HG03095 (cell line): ENCODE measurements around the gene TBC1D4.

Source experiments
- ATAC-seq: cut with Tn5 transposase; IDR thresholded peaks from one replicate; pipeline ENCODE4 v1.9.1; 2021; ENCODE audit warnings: moderate library complexity; ENCODE audit not compliant: unreplicated experiment

Gene TBC1D4

DNA sequence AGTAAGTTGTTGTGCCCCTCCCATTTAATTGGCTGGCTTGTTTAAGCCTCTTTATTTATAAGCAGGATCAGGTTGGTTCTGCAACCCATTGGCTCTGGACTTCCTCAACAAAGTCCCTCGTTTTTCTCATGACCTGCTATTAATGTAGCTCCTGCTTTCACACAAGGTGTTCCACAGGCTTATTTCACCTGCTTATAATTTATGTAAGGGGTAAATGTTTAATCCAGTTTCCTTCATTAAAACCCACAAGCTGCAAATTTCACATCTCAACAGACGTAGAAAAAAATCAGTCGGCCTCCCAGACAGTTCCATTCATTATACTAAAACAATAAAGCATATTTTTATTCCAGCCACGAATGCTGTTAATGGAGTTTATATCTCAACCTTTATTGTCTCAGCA, 86.1 kb downstream of the TBC1D4 start:
- no peak for ATAC-seq

DNA sequence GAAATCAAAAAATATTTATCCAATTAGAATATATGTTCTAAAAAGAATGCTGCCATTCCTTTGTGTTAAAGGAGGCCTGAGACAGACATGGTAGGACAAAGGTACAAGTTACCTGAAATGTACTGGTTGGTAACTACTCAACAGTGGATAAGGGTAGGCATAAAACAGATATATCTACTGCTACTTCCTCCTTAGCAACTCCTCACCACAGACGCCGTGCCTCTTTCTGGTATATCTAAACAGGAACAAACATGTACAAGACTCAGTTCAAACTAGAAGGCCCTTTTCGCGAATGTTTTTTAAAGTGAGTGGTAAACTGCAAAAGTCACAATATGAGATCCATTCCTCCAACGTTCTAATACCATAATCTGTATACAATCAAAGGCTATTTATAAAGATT, 86.9 kb downstream of the TBC1D4 start:
- ATAC-seq: no peak

DNA sequence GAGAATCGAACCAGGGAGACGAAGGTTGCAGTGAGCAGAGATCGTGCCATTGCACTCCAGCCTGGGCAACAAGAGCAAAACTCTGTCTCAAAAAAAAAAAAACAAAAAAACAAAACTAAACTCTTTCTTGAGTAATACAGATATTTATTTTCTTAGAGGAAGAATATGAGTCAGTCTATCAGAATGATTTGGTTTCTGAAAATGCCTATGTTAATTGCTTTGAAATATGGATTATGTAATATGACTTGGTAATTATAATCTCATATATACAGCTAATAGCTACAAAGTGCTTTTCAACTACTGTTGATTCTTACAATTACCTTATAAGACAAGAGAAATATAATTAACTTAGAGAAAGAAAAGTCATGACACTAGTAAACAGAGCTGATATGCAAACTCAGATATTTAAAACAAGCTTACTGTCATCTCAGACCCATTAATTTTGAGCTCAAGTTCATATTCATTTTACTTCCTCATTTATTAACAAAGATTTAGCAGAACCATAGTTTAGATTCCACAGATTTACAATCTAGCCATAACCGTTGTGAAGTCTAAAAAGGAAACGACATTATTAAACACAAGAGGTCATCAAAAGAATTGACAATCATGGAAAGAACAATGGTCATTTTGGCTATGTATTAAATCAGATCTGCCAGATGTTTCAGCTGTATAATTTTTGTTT, 88.0 kb downstream of the TBC1D4 start:
- no peak for ATAC-seq

DNA sequence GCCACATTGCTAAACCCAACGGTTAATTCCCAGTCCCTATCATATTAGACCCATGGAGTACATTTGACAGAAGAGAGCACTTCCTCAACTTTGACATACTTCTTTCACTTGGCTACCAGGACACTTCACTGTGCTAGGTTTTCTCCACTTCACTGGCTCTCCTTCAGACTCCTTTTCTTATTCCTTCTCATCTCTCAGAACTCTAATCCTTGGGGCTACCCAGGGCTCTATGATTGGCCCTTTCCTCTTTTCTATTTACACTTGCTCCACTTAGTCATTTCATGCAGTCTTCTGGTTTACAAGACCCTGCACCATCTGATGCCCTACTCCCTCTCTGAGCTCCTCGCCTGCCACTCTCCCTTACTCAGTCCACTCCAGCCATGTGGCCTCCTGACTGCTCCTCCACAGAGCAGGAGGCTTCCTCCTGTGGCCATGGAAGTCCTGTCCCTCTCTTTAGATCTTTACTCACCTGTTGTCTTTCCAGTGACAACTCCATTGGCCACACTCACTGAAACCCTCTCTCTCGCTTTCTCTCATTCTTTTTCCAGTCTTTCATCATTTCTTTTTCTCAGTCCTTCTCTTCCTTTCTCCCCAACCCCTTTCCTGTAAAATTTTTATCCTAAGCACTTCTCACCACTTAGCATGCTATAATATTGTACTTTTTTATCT, 90.4 kb downstream of the TBC1D4 start:
- no peak for ATAC-seq

DNA sequence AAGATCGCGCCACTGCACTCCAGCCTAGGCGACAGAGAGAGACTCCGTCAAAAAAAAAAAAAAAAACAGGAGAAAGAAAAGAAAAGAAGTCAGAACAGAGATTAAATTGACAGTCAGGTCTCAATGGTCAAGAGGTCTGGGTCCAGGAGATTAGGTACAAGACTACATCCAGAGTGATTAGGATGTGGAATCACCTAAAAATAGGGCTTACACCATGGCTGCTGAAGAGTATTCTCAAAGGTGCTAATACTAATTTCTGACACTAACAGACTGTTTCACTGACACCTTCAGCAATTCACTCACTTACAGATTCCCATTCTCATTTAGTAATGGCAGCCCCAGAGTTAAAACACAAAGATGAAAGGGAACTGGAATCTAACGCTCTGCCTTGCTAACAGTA, 91.7 kb downstream of the TBC1D4 start:
- ATAC-seq: no peak

DNA sequence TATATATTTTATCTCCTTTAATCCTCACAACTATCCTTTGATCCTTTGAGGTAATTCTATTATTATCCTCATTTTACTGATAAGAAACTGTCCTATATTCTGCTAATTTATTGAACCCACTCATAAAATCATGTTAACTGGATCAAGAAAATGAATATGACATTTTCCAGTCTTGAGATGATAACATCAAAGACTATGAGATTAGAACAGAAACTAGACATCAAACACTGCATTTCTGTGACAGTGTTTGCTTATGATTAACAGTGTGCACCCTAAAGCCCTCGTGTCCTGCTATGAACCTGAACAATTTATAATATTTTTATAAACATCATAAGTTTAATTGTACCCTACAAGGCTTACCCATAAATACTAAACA, 96.3 kb downstream of the TBC1D4 start:
- ATAC-seq: no peak

DNA sequence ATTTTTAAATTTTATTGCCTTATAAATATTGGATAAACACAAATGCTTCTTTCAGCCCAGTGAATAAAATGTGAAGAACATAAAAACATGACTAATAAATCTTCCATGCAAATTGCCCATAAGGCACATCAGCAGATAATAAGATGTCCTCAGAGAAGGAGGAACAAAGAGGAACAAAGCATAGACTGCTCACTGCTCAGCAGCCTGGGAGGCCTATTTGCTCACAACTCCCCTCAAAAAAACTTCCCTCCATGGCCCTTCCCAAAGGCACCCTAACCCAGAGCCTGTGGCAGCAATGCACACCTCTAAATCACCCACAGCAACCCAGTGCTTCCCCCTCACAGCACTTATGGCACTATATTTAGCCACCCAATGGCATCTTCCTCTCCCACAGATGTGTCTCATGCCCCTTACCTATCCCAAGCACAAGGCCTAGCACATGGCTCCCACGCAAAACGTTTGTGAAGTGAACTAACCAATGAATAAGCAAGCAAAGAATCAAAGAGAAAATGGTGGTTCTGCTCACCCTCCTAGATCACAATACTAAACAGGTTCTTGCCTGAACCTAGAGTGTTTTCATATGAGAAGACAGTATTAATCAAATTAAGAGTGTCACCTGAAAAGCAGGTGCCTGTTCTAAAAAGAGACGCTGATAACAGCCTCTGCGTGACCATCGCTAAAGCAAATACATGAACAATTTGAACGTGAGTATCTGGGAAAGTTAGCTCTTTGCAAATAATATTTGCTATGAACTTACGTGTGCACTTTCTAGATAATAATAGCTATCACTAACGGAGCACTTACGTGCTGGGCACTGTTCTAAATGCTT, 96.9 kb downstream of the TBC1D4 start:
- ATAC-seq: no peak

DNA sequence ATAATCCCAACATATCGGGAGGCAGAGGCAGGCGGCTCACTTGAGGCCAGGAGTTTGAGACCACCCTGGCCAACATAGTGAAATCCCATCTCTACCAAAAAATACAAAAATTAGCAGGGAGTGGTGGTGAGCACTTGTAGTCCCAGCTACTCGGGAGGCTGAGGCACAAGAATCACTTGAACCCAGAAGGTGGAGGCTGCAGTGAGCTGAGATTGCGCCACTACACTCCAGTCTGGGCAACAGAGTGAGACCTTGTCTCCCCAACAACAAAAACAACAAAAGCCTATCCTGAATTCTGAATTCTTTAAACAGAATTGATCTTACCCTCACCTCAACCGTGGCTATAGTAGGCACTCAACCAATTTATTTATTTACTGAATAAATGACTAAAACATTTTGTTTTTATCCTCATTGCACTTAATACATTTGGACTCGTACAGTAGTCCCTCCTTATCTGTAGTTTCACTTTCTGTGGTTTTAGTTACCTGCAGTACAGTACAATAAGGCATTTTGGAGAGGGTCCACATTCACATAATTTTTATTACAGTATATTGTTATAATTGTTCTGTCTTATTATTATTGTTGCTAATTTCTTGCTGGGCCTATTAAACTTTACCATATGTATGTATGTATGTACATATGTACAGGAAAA, 98.8 kb downstream of the TBC1D4 start:
- ATAC-seq: no peak

DNA sequence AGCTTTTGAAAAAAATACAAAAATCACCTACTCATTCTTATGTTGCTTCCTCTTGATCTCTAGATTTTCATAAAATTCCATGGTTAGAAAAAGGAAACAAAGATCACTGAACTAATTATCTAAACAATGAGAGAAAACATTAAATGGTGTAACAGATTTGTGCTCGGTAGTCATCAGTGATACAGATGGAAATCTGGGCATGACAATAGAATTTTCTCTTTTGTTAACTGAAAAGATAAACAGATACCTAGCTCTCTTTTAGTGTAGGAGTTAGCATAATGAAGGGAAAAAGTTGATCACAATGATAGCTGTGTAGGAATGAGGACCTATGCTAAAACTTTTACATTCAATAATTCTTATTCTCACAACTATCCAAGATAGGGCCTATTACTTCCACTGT, 103.7 kb downstream of the TBC1D4 start:
- ATAC-seq: no peak

DNA sequence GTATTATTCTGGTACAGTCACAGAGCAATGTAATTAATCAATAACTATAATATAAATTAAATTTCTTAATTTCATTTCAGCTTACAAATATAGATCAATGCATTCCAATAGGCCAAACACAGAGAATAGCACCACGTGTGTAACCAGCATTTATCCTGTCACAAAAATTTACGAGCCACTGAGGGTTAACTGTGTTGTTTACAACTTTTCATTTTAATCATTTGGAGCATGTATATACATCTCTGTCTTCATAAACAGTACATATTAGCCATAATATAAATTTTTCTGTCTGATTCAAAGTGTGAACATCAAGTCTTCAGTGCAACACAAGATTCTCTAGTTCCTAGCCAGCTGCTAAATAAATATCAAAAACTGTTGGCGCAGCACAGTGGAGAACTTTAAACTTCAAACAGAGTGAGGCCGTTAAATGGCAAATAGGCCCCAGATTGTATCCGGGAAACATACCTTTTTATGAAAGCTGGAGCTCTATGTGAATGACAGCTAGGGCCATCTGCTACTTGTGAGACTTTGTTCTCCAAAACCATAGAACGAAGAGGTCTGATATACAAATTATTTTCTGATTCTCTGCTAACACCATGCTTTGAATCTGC, 105.1 kb downstream of the TBC1D4 start:
- no peak for ATAC-seq

DNA sequence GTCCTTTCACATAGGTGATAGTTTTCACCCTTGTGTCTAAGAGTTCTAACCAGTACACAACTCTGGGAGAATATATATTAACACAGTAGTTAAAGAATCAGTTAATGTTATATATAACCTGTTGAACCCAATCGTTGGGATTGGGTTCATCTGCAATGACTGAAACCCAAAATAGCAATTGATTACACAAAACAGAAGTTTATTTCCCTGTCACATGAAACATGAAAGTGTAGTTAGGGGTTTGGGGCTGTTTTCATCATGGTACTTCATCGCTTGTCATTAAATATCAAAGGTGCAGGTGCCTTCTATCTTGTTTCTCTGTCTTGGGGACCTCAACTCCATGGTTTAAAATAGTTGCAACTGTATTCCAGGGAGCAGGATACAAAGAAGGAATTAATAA, 106.6 kb downstream of the TBC1D4 start:
- ATAC-seq: no peak

DNA sequence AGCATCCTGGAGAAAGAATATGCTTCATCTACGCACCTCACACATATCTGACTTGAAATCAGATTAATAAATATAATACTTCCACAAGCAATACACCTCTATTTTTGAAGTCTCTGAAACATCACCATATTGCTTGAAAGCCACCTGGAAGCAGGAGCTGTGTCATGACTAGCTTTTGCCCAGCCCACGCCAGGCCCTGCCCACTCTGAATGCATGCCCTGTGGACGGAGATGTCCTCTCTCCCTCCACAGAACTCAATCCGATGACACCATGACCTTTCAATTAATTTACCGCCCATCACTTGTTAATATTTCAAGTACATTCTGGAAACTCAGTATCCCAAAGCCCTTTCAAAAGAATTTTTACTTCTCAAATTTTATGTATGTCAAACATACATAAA, 108.0 kb downstream of the TBC1D4 start:
- no peak for ATAC-seq

DNA sequence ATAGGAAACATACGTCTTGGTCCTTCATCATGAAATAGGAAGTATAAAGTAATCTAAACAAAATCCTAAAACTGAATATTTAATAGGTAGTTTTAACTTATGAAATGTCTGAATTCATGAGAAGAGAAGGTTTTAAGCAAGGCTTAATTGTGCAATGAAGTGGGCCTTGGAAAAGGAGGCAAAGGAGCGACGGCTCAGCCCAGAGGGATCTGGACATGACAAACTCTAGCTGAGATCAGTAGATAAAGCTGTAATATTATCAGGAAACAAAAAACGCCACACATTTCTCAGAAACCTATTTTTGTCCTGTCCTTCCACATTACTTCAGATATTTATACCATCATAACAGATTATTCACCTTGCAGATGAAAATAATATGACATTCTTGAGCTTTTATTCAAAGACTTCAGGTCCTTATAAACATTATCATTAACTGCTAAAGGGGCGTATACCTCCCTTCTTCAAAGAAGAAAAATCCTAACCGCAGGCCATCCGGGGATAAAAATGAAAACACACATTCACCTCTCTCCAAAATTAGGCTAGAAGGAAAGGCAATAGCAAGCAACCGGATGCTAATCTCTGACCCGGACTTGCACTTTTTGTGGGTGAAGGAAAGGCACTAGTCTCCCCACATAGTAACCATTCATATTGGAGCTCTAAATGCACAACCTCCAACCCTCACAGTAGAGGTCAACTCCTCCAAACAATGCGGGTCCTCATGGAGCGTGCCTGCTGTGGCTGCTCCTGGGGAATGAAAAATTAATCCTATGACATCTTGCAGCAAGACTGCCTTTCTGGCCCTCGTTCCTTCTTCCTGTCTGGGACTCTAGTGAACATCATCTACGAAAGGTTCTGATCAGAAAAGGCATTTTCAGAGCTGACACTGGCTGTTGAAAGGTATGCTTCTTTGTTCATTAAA, 108.8 kb downstream of the TBC1D4 start:
- no peak for ATAC-seq

DNA sequence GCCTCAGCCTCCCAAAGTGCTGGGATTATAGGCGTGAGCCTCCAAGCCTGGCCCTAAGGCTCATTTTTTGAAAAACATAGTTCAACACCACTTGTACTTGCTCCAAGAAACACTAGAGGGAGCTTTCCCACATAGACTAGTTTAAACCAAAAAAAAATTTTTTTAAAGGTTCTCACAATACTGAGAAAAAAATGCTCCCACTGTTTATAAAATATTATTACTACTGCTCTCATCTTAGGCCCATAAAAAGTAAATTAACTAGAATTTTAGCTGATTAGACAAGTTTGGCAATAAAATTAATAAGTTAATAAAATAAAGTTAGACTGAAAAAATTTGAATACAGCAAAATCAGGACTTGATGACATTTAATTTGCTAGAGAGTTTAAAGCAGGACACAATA, 109.5 kb downstream of the TBC1D4 start:
- no peak for ATAC-seq

DNA sequence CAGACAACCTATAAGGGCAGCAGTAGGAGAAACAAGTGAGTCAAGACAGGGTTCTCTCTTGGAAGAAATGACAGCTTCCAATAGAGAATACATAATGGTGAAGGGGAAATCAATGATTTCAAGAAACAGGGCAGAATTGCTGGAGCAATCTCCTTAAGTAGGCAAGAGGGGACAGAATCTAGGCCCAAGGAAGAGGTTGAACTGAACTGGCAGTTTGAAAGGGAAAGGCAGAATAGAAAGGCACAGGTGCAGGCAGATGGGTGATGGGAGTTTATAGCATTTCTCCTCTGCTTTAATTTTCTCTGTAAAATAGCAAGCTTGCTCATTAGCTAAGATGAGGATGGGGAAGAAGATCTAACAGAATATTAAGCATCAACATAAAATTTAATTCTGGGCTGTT, 110.8 kb downstream of the TBC1D4 start:
- no peak for ATAC-seq

DNA sequence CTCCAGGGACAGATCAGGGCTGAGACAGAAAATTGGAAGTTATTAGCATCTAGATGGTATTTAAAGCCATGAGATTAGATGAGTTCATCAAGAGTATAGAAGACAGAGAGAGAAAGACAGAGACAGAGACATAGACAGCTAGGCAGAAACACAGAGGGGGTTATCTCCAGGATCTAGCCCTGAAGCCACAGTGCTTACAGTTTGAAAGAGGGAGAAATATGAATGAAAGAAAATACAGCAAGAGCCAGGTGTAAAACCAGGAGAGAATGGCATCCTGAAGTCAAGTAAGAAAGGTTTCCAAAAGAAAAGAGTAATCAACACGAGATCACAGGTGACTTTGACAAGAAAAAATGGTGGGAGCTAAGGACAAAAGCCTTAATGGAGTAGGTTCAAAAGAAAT, 111.2 kb downstream of the TBC1D4 start:
- ATAC-seq: no peak

DNA sequence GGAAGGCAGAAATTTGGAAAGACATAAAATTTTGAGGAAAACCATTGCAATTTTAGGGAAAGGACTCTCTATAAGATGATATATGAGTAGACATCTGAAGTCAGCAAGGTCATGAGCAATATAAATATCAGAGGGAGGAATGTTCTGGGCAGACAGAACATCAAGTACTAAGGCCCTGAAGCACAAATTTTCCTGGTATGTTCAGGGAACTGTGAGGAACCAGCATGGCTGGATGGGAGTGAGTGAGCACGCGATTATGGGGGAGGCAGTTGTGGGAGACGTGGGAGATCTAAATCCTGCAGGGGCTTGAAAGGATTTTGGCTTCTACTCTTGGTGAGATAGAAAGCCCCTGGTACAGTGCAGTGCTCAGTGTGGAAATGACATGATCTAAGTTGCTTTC, 112.0 kb downstream of the TBC1D4 start:
- no peak for ATAC-seq

DNA sequence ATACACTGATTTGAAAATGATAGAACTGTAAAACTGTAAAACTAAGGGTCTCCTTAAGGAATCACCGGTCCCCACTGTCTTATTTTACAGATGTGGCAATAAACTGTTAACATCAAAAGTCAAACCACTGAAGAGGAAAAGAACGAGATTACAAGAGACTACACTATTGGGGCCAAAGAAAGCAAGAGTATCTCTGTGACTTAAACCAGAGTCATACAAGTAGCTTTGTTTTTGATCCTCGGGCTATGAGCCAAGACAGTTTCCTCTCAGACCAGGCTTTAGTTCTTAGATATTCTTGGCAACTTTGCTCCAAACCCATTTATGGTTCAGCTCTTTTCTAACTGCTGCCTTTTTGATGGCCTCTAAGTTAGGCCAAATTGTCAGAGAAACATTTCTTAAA, 113.8 kb downstream of the TBC1D4 start:
- no peak for ATAC-seq

DNA sequence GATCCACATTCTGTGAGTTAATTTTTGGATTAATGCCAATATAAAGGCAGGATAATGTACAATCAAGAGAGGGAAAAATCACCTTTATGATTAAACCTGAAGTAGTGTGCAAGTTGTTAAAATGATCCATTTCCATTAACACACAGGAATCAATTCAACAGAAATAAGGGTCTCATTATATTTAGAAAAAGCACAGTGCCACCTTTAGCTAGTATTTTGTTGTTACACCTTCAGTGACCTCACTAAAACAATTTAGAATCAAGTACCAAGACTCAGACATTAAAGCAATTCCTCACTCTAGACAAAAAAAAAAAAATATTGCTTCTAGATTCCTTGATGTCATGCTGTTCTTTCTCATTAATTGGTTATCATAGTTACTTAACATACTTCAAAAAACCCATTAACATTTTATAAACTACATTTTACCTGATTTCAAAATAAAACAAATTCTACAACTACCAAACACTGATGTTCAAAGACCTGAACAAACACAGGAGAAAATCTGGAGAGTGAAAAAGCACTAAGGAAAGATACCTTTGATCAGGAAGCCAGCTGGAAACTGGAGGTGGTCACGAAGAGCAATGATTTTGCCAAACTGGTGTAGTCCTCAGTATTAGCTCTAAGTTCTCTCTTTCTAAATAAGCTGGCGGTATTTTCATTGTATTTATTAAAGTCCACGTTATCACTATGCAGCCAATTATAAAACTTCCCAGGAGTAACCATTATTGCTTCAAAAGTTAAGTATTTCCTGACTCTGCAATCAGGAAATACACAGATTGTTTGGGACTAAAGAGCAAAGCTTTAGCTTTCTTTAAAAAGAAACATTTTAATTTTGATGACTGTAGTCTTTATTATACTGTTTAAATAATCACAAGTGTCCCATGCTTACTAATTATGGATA, 115.3 kb downstream of the TBC1D4 start:
- ATAC-seq: no peak
